Panc1 (cell line): ENCODE results near the gene GTF2F1. TPM values are rescaled to one million over a fixed set of nuclear protein-coding genes. Genes with fewer than 3 reads are reported as not detected.
A peak's percentile ranks its signal among the peaks of the same experiment; 100 is the strongest.

Source experiments
- ATAC-seq: fragments of 200-7000 bp; cut with Tn5 transposase; 2 replicates; pipeline ENCODE4 v1.9.1; 2020; ENCODE audit warnings: mild to moderate bottlenecking, moderate library complexity
- BruUV-seq: library from RNA; stranded (reverse); fragments of 400-500 nt; replicated peaks from 2 replicates; lab custom pipeline; 2021; lab: Mats Ljungman, UMichigan
- CTCF ChIA-PET: fragments of 300-600 bp; sonication (Branson Sonifier 250); formaldehyde crosslinking; loops from one replicate; lab custom pipeline; 2022; ENCODE audit warnings: antibody characterized with exemption; lab: Charles Lee
- POLR2A ChIA-PET: fragments of 300-600 bp; sonication (Branson Sonifier 250); formaldehyde crosslinking; loops from one replicate; lab custom pipeline; 2022; ENCODE audit warnings: antibody characterized with exemption; lab: Charles Lee
- DNase-seq: peaks from one replicate; pipeline ENCODE4 v3.0.0-alpha.2; 2010; ENCODE audit warnings: low read depth, low spot score
- H3K27ac ChIP-seq: 2 replicates; pipeline ENCODE4 v1.5.1; 2011; ENCODE audit warnings: mild to moderate bottlenecking, low read length, inconsistent platforms
- H3K27me3 ChIP-seq: fragments of 200-500 bp; sonication (Bioruptor generic); 2 replicates; pipeline ENCODE4 v1.6.0; 2014; ENCODE audit warnings: low read length, inconsistent platforms; ENCODE audit not compliant: control insufficient read depth, insufficient read depth
- H3K36me3 ChIP-seq: fragments of 200-500 bp; sonication (Bioruptor generic); 2 replicates; pipeline ENCODE4 v1.5.1; 2014; ENCODE audit warnings: inconsistent platforms, mild to moderate bottlenecking, low read length, moderate library complexity; ENCODE audit not compliant: control insufficient read depth, insufficient read depth
- H3K4me1 ChIP-seq: 2 replicates; pipeline ENCODE4 v1.5.1; 2011; ENCODE audit warnings: inconsistent platforms, mild to moderate bottlenecking, low read length, moderate library complexity; ENCODE audit not compliant: control insufficient read depth, insufficient read depth
- H3K4me3 ChIP-seq, 2 experiments: 2 replicates each; pipeline ENCODE4 v1.5.1; 2011 to 2012; ENCODE audit warnings: low read depth in 2 of 2, low read length in 2 of 2, mild to moderate bottlenecking in 2 of 2, inconsistent platforms in 1 of 2, moderate library complexity in 1 of 2
- H3K9me3 ChIP-seq: fragments of 200-500 bp; sonication (Bioruptor generic); 2 replicates; pipeline ENCODE4 v1.5.1; 2014; ENCODE audit warnings: low read depth, mild to moderate bottlenecking, inconsistent platforms, low read length, moderate library complexity; ENCODE audit not compliant: control insufficient read depth, insufficient read depth
- CTCF ChIP-seq: fragments of 450-650 bp; IDR thresholded peaks from 2 replicates; pipeline ENCODE4 v1.5.1; 2017; ENCODE audit warnings: mild to moderate bottlenecking
- POLR2AphosphoS5 ChIP-seq: IDR thresholded peaks from 2 replicates; pipeline ENCODE4 v1.6.1; 2012; ENCODE audit warnings: mild to moderate bottlenecking, low read depth, low read length, moderate library complexity
- REST ChIP-seq, 2 experiments: IDR thresholded peaks; 2 replicates each; pipeline ENCODE4 v1.6.1; 2011 to 2012; ENCODE audit warnings: low read depth in 2 of 2, control low read depth in 1 of 2, low read length in 1 of 2, mild to moderate bottlenecking in 1 of 2, moderate library complexity in 1 of 2; ENCODE audit not compliant: insufficient read depth in 1 of 2
- SIN3A ChIP-seq: IDR thresholded peaks from 2 replicates; pipeline ENCODE4 v1.6.1; 2012; ENCODE audit warnings: low read depth, mild to moderate bottlenecking, low read length, moderate library complexity, borderline replicate concordance; ENCODE audit not compliant: insufficient read depth
- TCF7L2 ChIP-seq: IDR thresholded peaks from 2 replicates; pipeline ENCODE4 v1.6.1; 2011; ENCODE audit warnings: mild to moderate bottlenecking, low read depth, low read length, inconsistent platforms
- in situ Hi-C: cut with HindIII; loops from 2 replicates; pipeline ENCODE4 v1.10.0; 2016; ENCODE audit warnings: low sequenced_read_pairs, low pct_unique_long_range_greater_than_20kb
- intact Hi-C: fragments of 100-400 bp; cut with micrococcal nuclease; formaldehyde crosslinking; loops from one replicate; pipeline ENCODE4 v1.10.0; 2022; ENCODE audit not compliant: unreplicated experiment
- total RNA-seq: library from RNA; stranded (reverse); gene quantifications from one replicate; pipeline ENCODE4 v1.2.1, GENCODE V29; 2021; ENCODE audit not compliant: unreplicated experiment

GTF2F1 gene
- total RNA-seq, 1 experiment from 2014 or later = 61.1 TPM

GRCh38 chr19:6417713-6418561, 25.0 kb upstream of the GTF2F1 start:
- no peak for TF ChIP-seq REST (IDR thresholded peaks at IDR 0.05; ENCODE audit: insufficient read depth in 1 of 2, low read depth in 2 of 2, low read length in 1 of 2)
- TF ChIP-seq CTCF = peak; percentile 74; the same call in 1 of the 2 replicates
- ATAC-seq (peak; percentile 72), DNase-seq (no peak)
- CTCF ChIA-PET = interaction anchor here (0.7 kb wide), 2 partner anchors 42 to 105 kb away, joined by 3 read pairs; partner anchors contain the start of gene SLC25A23
- BruUV-seq = no TSS peak
- peaks cover 10% of the 10 kb centered on the region for H3K36me3 ChIP-seq
- H3K27ac ChIP-seq = no peak overlapping the region
- intact Hi-C loops = no loop called here
- peaks cover 5% of the 10 kb centered on the region for H3K4me1 ChIP-seq
- POLR2A ChIA-PET = interaction anchor here (0.5 kb wide), 1 partner anchor 34 kb away, joined by 3 read pairs; no protein-coding TSS in a partner anchor
- H3K27me3 ChIP-seq = no peaks in the 10 kb centered on the region
- no peak overlapping the region for H3K4me3 ChIP-seq
- in situ Hi-C loops = no loop called here
- no peaks in the 10 kb centered on the region for H3K9me3 ChIP-seq

GRCh38 chr19:6416658-6417405, 23.9 kb upstream of the GTF2F1 start:
- intact Hi-C loops = no loop called here

More at GRCh38 chr19:6416658-6417405, 23.9 kb upstream of the GTF2F1 start:
- Histone ChIP-seq H3K27ac (no peak overlapping the region), H3K4me3 (no peak overlapping the region), H3K9me3 (no peaks in the 10 kb centered on the region), H3K27me3 (no peaks in the 10 kb centered on the region), H3K4me1 (no peaks in the 10 kb centered on the region; the same call in 1 of the 2 replicates), H3K36me3 (peaks cover 8% of the 10 kb centered on the region)
- no peak for TF ChIP-seq CTCF
- TF ChIP-seq TCF7L2 = no peak
- TF ChIP-seq REST (IDR thresholded peaks at IDR 0.05; ENCODE audit: insufficient read depth in 1 of 2, low read depth in 2 of 2, low read length in 1 of 2) = no peak
- TF ChIP-seq SIN3A = no peak
- no peak for TF ChIP-seq POLR2AphosphoS5
- ChIA-PET CTCF (interaction anchor here (0.7 kb wide), 1 partner anchor 43 kb away, joined by 3 read pairs; the partner anchor contains the start of gene SLC25A23), POLR2A (no interaction called here)
- BruUV-seq = no TSS peak
- in situ Hi-C loops = no loop called here
- ATAC-seq (no peak), DNase-seq (no peak)
